GM18499 (cell line): ENCODE results near the gene CTNNA3.

Experiments used
- ATAC-seq: cut with Tn5 transposase; IDR thresholded peaks from one replicate; pipeline ENCODE4 v1.9.1; 2021; ENCODE audit warnings: moderate number of reproducible peaks; ENCODE audit not compliant: insufficient read depth, unreplicated experiment

CTNNA3 gene

GRCh38 chr10:66534866-66535265 is 1161.1 kb downstream of the CTNNA3 start:
- no peak for ATAC-seq

GRCh38 chr10:66521506-66521905 is 1174.5 kb downstream of the CTNNA3 start:
- no peak for ATAC-seq

GRCh38 chr10:66519616-66520015 is 1176.4 kb downstream of the CTNNA3 start:
- no peak for ATAC-seq

GRCh38 chr10:66514666-66515065 is 1181.3 kb downstream of the CTNNA3 start:
- ATAC-seq: no peak

- no peak for ATAC-seq
Measured at GRCh38 chr10:66513504-66513903, 1182.5 kb downstream of the CTNNA3 start.

GRCh38 chr10:66505003-66505657 is 1190.9 kb downstream of the CTNNA3 start:
- ATAC-seq: no peak

GRCh38 chr10:66501356-66501755 is 1194.6 kb downstream of the CTNNA3 start:
- no peak for ATAC-seq

GRCh38 chr10:66483966-66484365 is 1212.0 kb downstream of the CTNNA3 start:
- ATAC-seq: no peak

GRCh38 chr10:66472156-66472555 is 1223.8 kb downstream of the CTNNA3 start:
- no peak for ATAC-seq

- ATAC-seq: no peak
Measured at GRCh38 chr10:66467042-66467441, 1229.0 kb downstream of the CTNNA3 start.

GRCh38 chr10:66466622-66467021 is 1229.4 kb downstream of the CTNNA3 start:
- ATAC-seq: no peak

- no peak for ATAC-seq
Measured at GRCh38 chr10:66463611-66464010, 1232.4 kb downstream of the CTNNA3 start.

GRCh38 chr10:66457629-66458028 is 1238.4 kb downstream of the CTNNA3 start:
- ATAC-seq: no peak

GRCh38 chr10:66455304-66455703 is 1240.7 kb downstream of the CTNNA3 start:
- ATAC-seq: no peak

GRCh38 chr10:66440568-66440967 is 1255.4 kb downstream of the CTNNA3 start:
- no peak for ATAC-seq

- ATAC-seq: no peak
Measured at GRCh38 chr10:66414943-66415342, 1281.1 kb downstream of the CTNNA3 start.

- no peak for ATAC-seq
Measured at GRCh38 chr10:66405566-66405965, 1290.4 kb downstream of the CTNNA3 start.

GRCh38 chr10:66398669-66399068 is 1297.3 kb downstream of the CTNNA3 start:
- ATAC-seq: no peak

- ATAC-seq: no peak
Measured at GRCh38 chr10:66394342-66395063, 1301.5 kb downstream of the CTNNA3 start.

GRCh38 chr10:66390926-66391325 is 1305.1 kb downstream of the CTNNA3 start:
- ATAC-seq: no peak

- ATAC-seq: no peak
Measured at GRCh38 chr10:66381045-66381444, 1315.0 kb downstream of the CTNNA3 start.
